Right hindlimb (tissue), 1 donor: ENCODE data around the gene POLR3E.
"Not testable (repeated sequence)": the region's sequence is repeated elsewhere in the genome, so short reads cannot be mapped to it uniquely, and the experiment has no call there.

Experiments used
- DNase-seq: peaks from one replicate; pipeline ENCODE4 v3.0.0-alpha.2; 2018

The POLR3E gene

DNA sequence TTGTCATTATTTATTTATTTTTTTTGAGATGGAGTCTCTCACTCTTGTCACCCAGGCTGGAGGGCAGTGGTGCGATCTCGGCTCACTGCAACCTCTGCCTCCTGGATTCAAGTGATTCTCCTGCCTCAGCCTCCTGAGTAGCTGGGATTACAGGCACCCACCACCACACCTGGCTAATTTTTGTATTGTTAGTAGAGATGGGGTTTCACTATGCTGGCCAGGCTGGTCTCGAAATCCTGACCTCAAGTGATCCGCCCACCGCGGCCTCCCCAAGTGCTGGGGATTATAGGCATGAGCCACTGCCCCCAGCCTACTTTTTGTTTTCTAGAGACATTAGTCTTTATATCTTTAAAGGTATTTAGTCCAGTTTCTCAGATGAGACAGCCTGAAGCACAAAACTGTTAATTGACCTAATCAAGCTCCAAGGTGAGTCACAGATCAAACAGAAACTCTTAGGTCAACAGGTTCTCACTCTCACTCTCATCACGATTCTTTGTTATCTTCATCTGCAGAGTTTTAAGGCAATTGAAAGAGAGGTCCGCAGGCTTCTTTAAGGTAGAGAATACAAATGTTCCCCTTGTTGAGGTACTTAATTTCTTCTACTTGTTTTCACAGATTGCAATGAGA, 71.1 kb downstream of the POLR3E start:
- not testable (repeated sequence) for DNase-seq

- no peak for DNase-seq
These were observed 72.1 kb downstream of the POLR3E start for GRCh38 chr16:22369221-22369811.

GRCh38 chr16:22370038-22370820, 73.0 kb downstream of the POLR3E start:
- no peak for DNase-seq

DNA sequence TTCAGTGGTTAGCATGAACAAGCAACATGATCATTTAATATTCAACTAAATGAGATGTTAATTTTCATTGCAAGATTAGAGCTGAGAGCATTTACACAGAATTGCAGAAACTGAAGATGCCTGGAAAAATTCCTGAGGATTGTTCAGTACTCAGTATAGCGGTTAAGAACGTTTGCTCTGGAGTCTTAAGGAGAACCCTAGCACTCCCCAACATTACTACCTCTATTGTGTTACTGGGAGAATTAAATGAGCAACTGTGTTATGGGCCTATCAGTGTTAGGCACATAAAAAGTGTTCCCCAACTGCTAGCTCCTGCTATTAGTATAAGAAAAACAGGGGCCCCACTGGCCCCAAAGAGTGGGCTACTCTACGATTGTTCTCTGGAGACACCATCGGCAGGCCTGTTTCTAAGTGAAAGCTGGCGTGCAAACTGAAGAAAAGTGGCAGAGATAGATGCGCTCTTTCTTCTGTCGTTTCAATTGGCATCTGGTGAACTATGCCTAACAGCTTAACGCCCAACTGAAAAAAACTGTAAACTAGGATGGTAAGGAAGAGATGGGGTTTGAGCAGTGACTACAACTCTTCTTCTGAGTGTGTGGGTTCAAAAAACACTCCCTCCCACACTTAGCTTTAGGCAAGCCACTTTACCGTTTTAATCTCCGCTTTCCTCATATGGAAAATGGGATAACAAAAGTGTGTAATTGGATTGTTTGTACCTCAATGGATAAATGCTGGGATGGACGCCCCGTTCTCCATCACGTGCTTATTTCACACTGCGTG, 75.9 kb downstream of the POLR3E start:
- DNase-seq = no peak

DNA sequence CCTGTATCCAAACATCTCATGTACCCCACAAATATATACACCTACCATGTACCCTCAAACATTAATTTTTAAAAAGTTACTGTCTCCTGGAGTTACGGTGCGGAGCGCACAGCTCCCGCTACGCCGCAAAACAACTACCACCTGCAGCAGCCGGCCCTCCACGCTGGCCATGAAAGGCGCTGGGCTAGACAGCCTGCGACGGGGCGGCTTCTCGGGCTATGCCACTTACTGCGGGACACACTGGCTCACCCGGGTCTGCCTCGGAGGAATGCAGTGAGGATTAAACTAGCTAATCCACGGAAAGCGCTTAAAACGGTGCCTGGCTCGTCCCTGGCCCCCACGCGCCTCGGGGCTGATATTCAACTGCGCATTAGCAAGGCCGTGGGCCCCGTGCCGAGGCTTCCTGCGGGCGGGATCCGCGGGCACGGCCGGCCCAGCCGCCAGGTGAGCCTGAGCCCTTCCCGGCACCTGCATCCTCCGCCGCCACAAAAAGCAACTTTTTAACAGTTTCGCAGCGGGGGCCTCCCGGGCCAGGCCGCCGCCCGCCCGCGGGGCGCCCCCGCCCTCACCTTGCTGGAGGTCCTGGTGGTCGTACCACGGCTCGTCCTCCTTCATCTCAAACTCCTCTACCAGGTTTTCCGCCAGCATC, 76.6 kb downstream of the POLR3E start:
- DNase-seq = peak; percentile 48

DNA sequence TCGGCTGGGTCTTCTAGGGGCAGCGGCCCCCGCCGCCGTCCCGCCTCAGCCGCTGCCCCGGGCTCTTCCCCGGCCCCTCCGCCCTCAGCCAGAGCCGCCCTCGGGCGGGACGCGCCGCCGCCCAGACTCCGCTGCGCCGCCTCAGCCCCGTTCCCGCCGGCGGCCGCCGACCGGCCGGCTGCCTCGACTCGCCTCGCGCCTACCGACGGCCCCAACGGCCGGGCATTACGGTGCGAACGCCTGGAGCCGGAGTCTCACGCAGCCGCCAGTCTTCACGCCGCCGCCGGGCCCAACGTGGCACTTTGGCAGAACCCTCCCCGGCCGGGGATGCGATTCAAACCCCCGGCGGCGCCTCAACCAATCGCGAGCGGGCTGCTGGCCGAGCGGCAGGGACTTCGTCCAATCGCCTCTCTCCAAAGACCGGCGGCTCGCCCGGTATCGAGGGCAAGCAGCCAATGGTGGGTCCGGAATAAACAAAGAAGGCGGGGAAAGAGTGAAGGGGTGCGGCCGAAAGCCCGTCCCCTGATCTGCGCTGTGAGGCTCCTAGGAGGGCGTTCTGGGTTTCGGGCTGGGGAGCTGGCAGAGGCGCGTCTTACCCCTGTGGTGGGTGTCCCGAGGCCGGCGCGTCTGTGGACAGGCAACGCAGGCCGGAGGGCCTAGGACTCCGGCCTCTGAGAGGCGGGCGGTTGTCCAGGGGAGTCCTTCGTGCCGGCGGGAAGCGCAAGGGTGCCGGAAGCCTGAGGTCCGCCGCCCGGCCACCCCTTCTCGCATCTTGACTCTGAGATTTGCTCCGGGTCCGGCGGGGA, 77.3 kb downstream of the POLR3E start, which contains the start of gene CDR2:
Gene CDR2 (minus strand): TSS at position 309 of the 806 bp plus-strand sequence. CDS start 310 bp downstream, outside the sequence.
- DNase-seq = peak; percentile 99

GRCh38 chr16:22375117-22375962, 78.1 kb downstream of the POLR3E start:
- DNase-seq = no peak

GRCh38 chr16:22375963-22376640, 78.9 kb downstream of the POLR3E start:
- DNase-seq = no peak

- no peak for DNase-seq
These were observed 82.4 kb downstream of the POLR3E start for GRCh38 chr16:22379656-22380055.

- no peak for DNase-seq
These were observed 83.3 kb downstream of the POLR3E start for GRCh38 chr16:22380529-22380928.

- DNase-seq = no peak
These were observed 84.2 kb downstream of the POLR3E start for GRCh38 chr16:22381392-22381791.

- no peak for DNase-seq
These were observed 86.6 kb downstream of the POLR3E start for GRCh38 chr16:22383827-22384226.
